CD4-positive, alpha-beta memory T cell (primary cell): ENCODE measurements around the gene SLC25A29. TPM values are rescaled to one million over a fixed set of nuclear protein-coding genes. Genes with fewer than 3 reads are reported as not detected.

ENCODE experiments used
- CTCF ChIA-PET: fragments of 350-600 bp; sonication (Branson Sonifier 250); formaldehyde crosslinking; loops from one replicate; lab custom pipeline; 2021; ENCODE audit warnings: inconsistent platforms; ENCODE audit not compliant: partially characterized antibody; lab: Charles Lee
- POLR2A ChIA-PET: fragments of 350-600 bp; sonication (Branson Sonifier 250); formaldehyde crosslinking; loops from one replicate; lab custom pipeline; 2021; ENCODE audit not compliant: partially characterized antibody; lab: Charles Lee
- DNase-seq, 5 donors: peaks; one replicate each; pipeline versions ENCODE4 v3.0.0 to v3.0.0-alpha.2; 2020 to 2022; ENCODE audit warnings: mixed read lengths in 1 of 5
- H3K27ac ChIP-seq: one replicate; pipeline ENCODE4 v1.7.0; 2013; ENCODE audit warnings: low read depth, low read length
- H3K27me3 ChIP-seq: 2 replicates; pipeline ENCODE4 v1.7.0; 2013; ENCODE audit warnings: mild to moderate bottlenecking, low read length, moderate library complexity; ENCODE audit not compliant: insufficient read depth
- H3K36me3 ChIP-seq: 2 replicates; pipeline ENCODE4 v1.7.0; 2013; ENCODE audit warnings: mild to moderate bottlenecking, low read length, moderate library complexity; ENCODE audit not compliant: insufficient read depth
- H3K4me1 ChIP-seq: 2 replicates; pipeline ENCODE4 v1.7.0; 2013; ENCODE audit warnings: mild to moderate bottlenecking, low read length, moderate library complexity; ENCODE audit not compliant: insufficient read depth
- H3K4me3 ChIP-seq, 2 donors: one replicate each; pipeline ENCODE4 v1.7.0; 2013; ENCODE audit warnings: low read length in 2 of 2, mild to moderate bottlenecking in 1 of 2
- H3K9me3 ChIP-seq, 2 donors: one replicate each; pipeline ENCODE4 v1.7.0; 2013; ENCODE audit warnings: low read length in 2 of 2, control low read depth in 1 of 2; ENCODE audit not compliant: control insufficient read depth in 1 of 2
- H3K27ac Mint-ChIP-seq, 7 donors: one replicate each; pipeline ENCODE4 v1.8.0; 2020 to 2021; ENCODE audit warnings: mixed read lengths in 7 of 7, mild to moderate bottlenecking in 6 of 7, inconsistent platforms in 3 of 7, moderate library complexity in 3 of 7
- H3K27me3 Mint-ChIP-seq, 2 donors: one replicate each; pipeline ENCODE4 v1.8.0; 2020 to 2021; ENCODE audit warnings: mixed read lengths in 2 of 2
- H3K36me3 Mint-ChIP-seq, 2 donors: one replicate each; pipeline ENCODE4 v1.8.0; 2020 to 2021; ENCODE audit warnings: mixed read lengths in 2 of 2, inconsistent platforms in 1 of 2, mild to moderate bottlenecking in 1 of 2
- H3K4me1 Mint-ChIP-seq, 4 donors: one replicate each; pipeline ENCODE4 v1.8.0; 2020 to 2021; ENCODE audit warnings: mixed read lengths in 4 of 4, mild to moderate bottlenecking in 1 of 4
- H3K4me3 Mint-ChIP-seq, 8 donors: one replicate each; pipeline ENCODE4 v1.8.0; 2020 to 2021; ENCODE audit warnings: mixed read lengths in 8 of 8, mild to moderate bottlenecking in 7 of 8, moderate library complexity in 6 of 8, inconsistent platforms in 3 of 8
- H3K9me3 Mint-ChIP-seq, 8 donors: one replicate each; pipeline ENCODE4 v1.8.0; 2020 to 2021; ENCODE audit warnings: mixed read lengths in 8 of 8, mild to moderate bottlenecking in 5 of 8, inconsistent platforms in 3 of 8, moderate library complexity in 1 of 8
- intact Hi-C: fragments of 100-400 bp; cut with micrococcal nuclease; formaldehyde crosslinking; loops from one replicate; pipeline ENCODE4 v1.15.1; 2023
- polyA plus RNA-seq, 2 donors: library from polyadenylated mRNA; unstranded; fragments of 300-500 nt; fragmentation: Illumina TruSeq; gene quantifications; one replicate each; pipeline ENCODE4 v1.2.3, GENCODE V29; 2021
- total RNA-seq, 2 experiments: library from RNA; stranded (reverse); gene quantifications; one replicate each; pipeline ENCODE4 v1.2.3, GENCODE V29; 2021

The SLC25A29 gene
- total and polyA plus RNA-seq, 4 experiments from 2014 or later = 0.08 to 8.1 (median 4.7) TPM

DNA sequence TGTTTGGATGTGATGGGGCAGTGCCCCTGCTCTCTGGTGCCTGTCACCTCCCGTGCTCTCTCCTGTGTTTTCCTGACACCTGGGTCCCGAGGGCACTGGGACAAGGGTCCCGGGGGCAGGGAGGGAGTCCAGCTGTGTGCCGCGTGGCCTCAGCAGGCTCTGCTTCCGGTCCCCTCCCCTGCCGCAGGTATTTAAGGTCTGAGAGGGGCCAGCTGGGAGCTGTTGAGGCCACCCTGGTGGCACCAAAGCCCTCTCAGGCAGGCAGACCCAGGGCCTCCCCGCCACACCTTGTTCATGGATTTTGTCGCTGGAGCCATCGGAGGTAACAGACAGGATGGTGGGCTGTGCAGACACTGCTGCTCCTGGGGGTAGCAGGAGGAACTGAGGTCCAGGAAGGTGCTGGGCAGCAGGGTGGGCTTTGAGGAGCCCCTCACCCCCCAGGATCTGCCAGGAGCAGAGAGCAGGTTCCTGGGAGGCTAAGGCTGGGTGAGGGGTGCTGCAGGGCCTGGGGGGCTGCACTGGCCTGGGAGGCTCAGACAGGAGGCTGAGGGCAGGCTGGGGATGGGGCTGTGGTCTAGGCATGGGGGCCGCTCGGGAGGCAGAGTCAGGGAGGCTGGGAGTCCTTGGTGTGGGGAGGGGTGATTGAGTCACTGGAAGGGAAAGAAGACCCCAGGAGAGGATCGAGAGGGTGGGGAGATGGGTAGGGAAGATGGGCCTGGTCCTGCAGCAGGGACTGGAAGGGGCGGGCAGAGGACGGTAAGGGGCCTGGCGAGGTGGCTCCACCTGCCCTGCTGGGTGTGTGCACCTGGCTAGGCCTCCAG, 17.1 kb upstream of the SLC25A29 start, which contains the start of gene SLC25A47:
TSS of gene SLC25A47 (plus strand) at position 219 of the 821 bp plus-strand sequence. CDS start at position 295, 76 bp downstream.
- Mint-ChIP-seq H3K27ac (peak within 1 kb of the TSS in 1 of 7 donors; percentile 37), H3K4me3 (no peak within 1 kb of the TSS), H3K36me3 (no peaks in the 10 kb centered on the region), H3K9me3 (no peaks in the 10 kb centered on the region), H3K27me3 (no peaks in the 10 kb centered on the region), H3K4me1 (peaks cover 0 to 5% (median 0%) of the 10 kb centered on the region in 4 donors)
- H3K27ac ChIP-seq = no peak within 1 kb of the TSS
- ChIA-PET POLR2A (no interaction called here), CTCF (no interaction called here)
- no peak within 1 kb of the TSS for H3K4me3 ChIP-seq
- H3K27me3 ChIP-seq = no peaks in the 10 kb centered on the region
- no peak for DNase-seq
- intact Hi-C loops = no loop called here
- no peaks in the 10 kb centered on the region for H3K36me3 ChIP-seq
- peaks cover 3% of the 10 kb centered on the region for H3K4me1 ChIP-seq
- no peaks in the 10 kb centered on the region for H3K9me3 ChIP-seq

DNA sequence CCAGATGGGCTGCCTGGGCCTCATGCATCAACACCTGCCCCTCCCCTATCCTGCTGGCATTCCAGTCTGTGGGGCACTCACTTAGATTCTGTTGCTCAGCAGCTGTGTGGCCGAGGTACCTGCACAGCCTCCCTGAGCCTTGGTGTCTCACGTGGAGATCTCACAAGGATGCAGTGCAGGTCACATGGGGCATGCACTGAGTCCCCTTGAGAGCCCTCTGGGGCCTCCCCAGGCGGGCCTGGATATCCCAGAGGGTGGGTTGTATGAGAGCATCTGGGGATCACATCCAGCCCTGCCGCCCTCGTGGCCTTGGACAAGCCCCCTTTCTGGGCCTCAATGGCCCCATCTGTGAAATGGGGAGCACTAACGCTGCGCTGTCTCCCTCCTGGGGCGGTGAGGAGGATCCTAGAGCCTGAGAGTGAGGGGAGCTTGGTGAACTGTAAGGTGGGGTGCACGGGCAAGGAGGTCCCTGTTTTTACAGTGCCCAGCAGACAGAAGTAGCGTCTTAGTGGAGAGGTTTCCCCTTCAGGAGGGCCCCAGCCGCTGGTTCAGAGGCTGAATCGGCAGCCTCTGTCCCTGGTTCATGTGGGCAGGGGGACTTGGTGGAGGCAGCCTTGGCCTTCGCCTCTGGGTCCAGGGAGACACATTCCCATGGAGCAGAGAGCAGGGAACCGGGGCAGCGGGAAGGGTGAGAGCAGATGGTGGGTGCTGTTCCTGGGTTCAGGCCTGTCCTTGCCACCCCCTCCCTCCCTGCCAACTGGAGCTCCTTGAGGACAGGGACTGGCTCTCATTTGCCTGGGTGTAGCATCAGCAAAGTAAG, 16.1 kb upstream of the SLC25A29 start:
- no peak overlapping the region for H3K27ac ChIP-seq
- no peaks in the 10 kb centered on the region for H3K9me3 ChIP-seq
- no peaks in the 10 kb centered on the region for H3K9me3 Mint-ChIP-seq
- no peaks in the 10 kb centered on the region for H3K27me3 Mint-ChIP-seq
- peaks cover 4% of the 10 kb centered on the region for H3K4me1 ChIP-seq
- ChIA-PET CTCF (no interaction called here), POLR2A (no interaction called here)
- peaks cover 0 to 5% (median 3%) of the 10 kb centered on the region in 4 donors for H3K4me1 Mint-ChIP-seq
- H3K36me3 Mint-ChIP-seq = no peaks in the 10 kb centered on the region
- no peaks in the 10 kb centered on the region for H3K27me3 ChIP-seq
- DNase-seq = no peak
- no peaks in the 10 kb centered on the region for H3K36me3 ChIP-seq
- H3K4me3 Mint-ChIP-seq = no peak overlapping the region
- H3K4me3 ChIP-seq = no peak overlapping the region
- intact Hi-C loops = no loop called here
- H3K27ac Mint-ChIP-seq = peak overlapping the region in 1 of 7 donors; percentile 37

- H3K27me3 Mint-ChIP-seq = no peaks in the 10 kb centered on the region
- Histone ChIP-seq H3K9me3 (no peaks in the 10 kb centered on the region), H3K4me3 (no peak overlapping the region), H3K4me1 (peaks cover 4% of the 10 kb centered on the region), H3K27ac (no peak overlapping the region), H3K36me3 (no peaks in the 10 kb centered on the region), H3K27me3 (no peaks in the 10 kb centered on the region)
- H3K36me3 Mint-ChIP-seq = no peaks in the 10 kb centered on the region
- no peaks in the 10 kb centered on the region for H3K9me3 Mint-ChIP-seq
- ChIA-PET POLR2A (no interaction called here), CTCF (interaction anchor here (0.8 kb wide), 1 partner anchor 36 kb away, joined by 3 read pairs; no protein-coding TSS in a partner anchor)
- DNase-seq = no peak
- no peak overlapping the region for H3K4me3 Mint-ChIP-seq
- intact Hi-C loops = no loop called here
- H3K27ac Mint-ChIP-seq = no peak overlapping the region
- H3K4me1 Mint-ChIP-seq = peaks cover 0 to 5% (median 3%) of the 10 kb centered on the region in 4 donors
These were observed 15.4 kb upstream of the SLC25A29 start for GRCh38 chr14:100321473-100322137.

DNA sequence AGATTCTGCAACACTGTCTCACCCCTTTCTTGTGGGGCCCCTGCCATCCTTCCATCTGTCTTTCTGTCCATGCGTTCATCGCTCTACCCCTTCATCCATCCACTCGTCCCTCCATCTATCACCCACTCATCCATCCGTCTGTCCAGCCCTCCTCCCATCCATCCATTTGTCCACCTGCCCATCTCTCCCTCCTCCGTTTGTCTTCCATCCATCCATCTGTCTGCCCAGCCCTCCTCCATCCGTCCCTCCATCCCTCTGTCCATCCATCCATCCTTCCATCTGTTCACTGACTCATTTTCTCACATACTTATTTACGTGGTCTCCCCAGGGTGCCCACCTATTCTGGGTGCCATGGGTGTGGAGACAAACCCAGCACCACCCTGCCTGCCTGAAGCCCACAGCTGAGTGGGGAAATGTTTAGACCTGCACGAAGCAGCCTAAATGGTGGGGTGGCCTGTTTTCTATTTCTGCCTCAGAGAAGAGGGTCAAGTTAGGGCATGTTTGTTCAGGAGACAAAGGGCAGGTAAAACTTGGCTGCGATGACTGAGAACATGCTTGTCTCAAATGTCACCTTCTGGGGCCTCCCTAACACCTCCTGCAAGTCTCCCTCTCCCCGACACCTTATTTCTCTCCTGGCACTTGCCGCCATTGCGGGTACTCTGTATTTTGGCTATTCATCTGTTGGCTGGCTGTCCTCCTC, 14.1 kb upstream of the SLC25A29 start:
- H3K27ac ChIP-seq = no peak overlapping the region
- H3K27me3 Mint-ChIP-seq = no peaks in the 10 kb centered on the region
- H3K36me3 Mint-ChIP-seq = no peaks in the 10 kb centered on the region
- H3K36me3 ChIP-seq = no peaks in the 10 kb centered on the region
- H3K27ac Mint-ChIP-seq = no peak overlapping the region
- H3K27me3 ChIP-seq = no peaks in the 10 kb centered on the region
- no peaks in the 10 kb centered on the region for H3K9me3 Mint-ChIP-seq
- H3K4me3 Mint-ChIP-seq = peak overlapping the region in 1 of 8 donors; percentile 22
- peaks cover 4% of the 10 kb centered on the region for H3K4me1 ChIP-seq
- intact Hi-C loops = no loop called here
- H3K4me1 Mint-ChIP-seq = peaks cover 0 to 5% (median 3%) of the 10 kb centered on the region in 4 donors
- ChIA-PET POLR2A (no interaction called here), CTCF (no interaction called here)
- H3K9me3 ChIP-seq = no peaks in the 10 kb centered on the region
- no peak overlapping the region for H3K4me3 ChIP-seq
- no peak for DNase-seq

GRCh38 chr14:100317912-100318808, 11.9 kb upstream of the SLC25A29 start:
- Mint-ChIP-seq H3K9me3 (no peaks in the 10 kb centered on the region), H3K4me1 (peaks cover 0 to 5% (median 3%) of the 10 kb centered on the region in 4 donors), H3K27ac (peak overlapping the region in 1 of 7 donors; percentile 55), H3K36me3 (no peaks in the 10 kb centered on the region), H3K27me3 (no peaks in the 10 kb centered on the region), H3K4me3 (peak overlapping the region; percentile 64 to 83 (median 79))
- POLR2A ChIA-PET = interaction anchor here (0.9 to 1.4 kb wide), 2 partner anchors 9 to 33 kb away, joined by 4 to 5 read pairs; no protein-coding TSS in a partner anchor
- no peak overlapping the region for H3K27ac ChIP-seq
- CTCF ChIA-PET = interaction anchor here (0.6 to 3.5 kb wide), 5 partner anchors 16 to 338 kb away, joined by 3 to 8 read pairs (median 3); no protein-coding TSS in a partner anchor
- no peaks in the 10 kb centered on the region for H3K9me3 ChIP-seq
- no peaks in the 10 kb centered on the region for H3K27me3 ChIP-seq
- intact Hi-C loops = loop anchor here (1.0 kb wide), 2 partner anchors 33 to 336 kb away; no protein-coding TSS in a partner anchor
- H3K36me3 ChIP-seq = no peaks in the 10 kb centered on the region
- H3K4me1 ChIP-seq = peaks cover 4% of the 10 kb centered on the region
- H3K4me3 ChIP-seq = peak overlapping the region in 1 of 2 donors; percentile 38
- DNase-seq = peak; percentile 56 to 63 (median 59)

- Histone ChIP-seq H3K36me3 (no peaks in the 10 kb centered on the region), H3K9me3 (no peaks in the 10 kb centered on the region), H3K4me1 (peaks cover 4% of the 10 kb centered on the region), H3K4me3 (no peak overlapping the region), H3K27me3 (no peaks in the 10 kb centered on the region), H3K27ac (no peak overlapping the region)
- DNase-seq = no peak
- H3K4me1 Mint-ChIP-seq = peaks cover 0 to 8% (median 3%) of the 10 kb centered on the region in 4 donors
- H3K27ac Mint-ChIP-seq = no peak overlapping the region
- ChIA-PET POLR2A (interaction anchor here (1.4 kb wide), 1 partner anchor 10 kb away, joined by 5 read pairs; no protein-coding TSS in a partner anchor), CTCF (interaction anchor here (1.8 to 3.5 kb wide), 2 partner anchors 23 to 32 kb away, joined by 6 to 8 read pairs; no protein-coding TSS in a partner anchor)
- H3K27me3 Mint-ChIP-seq = no peaks in the 10 kb centered on the region
- intact Hi-C loops = no loop called here
- H3K9me3 Mint-ChIP-seq = no peaks in the 10 kb centered on the region
- peak overlapping the region in 4 of 8 donors; percentile 77 to 83 (median 82) for H3K4me3 Mint-ChIP-seq
- H3K36me3 Mint-ChIP-seq = no peaks in the 10 kb centered on the region
These were observed 11.1 kb upstream of the SLC25A29 start for GRCh38 chr14:100317389-100317788.
